ENCODE results near the gene PCED1B.

DNA sequence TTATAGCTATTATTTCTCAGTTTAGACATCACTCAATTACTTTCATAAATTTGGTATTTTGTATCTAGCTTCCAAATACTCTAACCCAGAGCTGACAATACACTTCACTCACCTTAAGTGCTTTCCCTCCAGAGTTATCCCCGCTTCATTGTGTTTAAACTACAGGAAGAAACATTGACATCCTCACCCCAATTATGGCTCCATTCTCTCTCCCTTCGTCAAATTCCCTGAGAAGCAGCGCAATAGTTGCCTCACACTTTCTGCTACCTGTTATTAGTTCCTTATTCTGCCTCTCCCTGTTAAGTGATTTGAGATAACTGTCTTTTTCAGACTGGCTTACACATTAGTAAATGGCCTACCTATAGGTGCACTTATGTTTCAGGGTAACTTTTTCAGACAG lies 69.7 kb downstream of the PCED1B start:
- TF ChIP-seq CTCF (IDR thresholded peaks at IDR 0.05) (no peak), GABPB1 (CRISPR knock-in tag; IDR thresholded peaks at IDR 0.05) (no peak), ZNF121 (CRISPR knock-in tag; IDR thresholded peaks at IDR 0.05) (no peak), ATF6 (CRISPR knock-in tag; IDR thresholded peaks at IDR 0.05) (no peak), TEAD4 (CRISPR knock-in tag; IDR thresholded peaks at IDR 0.05) (no peak), GTF2I (CRISPR knock-in tag; conservative IDR thresholded peaks at IDR 0.05) (no peak), ZNF416 (CRISPR knock-in tag; IDR thresholded peaks at IDR 0.05) (no peak)
- TF ChIP-seq, protein P1, sequence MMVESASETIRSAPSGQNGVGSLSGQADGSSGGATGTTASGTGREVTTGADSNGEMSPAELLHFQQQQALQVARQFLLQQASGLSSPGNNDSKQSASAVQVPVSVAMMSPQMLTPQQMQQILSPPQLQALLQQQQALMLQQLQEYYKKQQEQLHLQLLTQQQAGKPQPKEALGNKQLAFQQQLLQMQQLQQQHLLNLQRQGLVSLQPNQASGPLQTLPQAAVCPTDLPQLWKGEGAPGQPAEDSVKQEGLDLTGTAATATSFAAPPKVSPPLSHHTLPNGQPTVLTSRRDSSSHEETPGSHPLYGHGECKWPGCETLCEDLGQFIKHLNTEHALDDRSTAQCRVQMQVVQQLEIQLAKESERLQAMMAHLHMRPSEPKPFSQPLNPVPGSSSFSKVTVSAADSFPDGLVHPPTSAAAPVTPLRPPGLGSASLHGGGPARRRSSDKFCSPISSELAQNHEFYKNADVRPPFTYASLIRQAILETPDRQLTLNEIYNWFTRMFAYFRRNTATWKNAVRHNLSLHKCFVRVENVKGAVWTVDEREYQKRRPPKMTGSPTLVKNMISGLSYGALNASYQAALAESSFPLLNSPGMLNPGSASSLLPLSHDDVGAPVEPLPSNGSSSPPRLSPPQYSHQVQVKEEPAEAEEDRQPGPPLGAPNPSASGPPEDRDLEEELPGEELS (CRISPR knock-in tag; IDR thresholded peaks at IDR 0.05): no peak

Measured in WTC11 (cell line).